Adrenal gland (tissue), 5 donors: ENCODE measurements around the gene P3H2.

Experiments used
- CTCF ChIP-seq, 6 experiments: fragments of 450-650 bp in 4 of 6; fragments of 200-600 bp in 2 of 6; sonication (generic) in 1 of 6; IDR thresholded peaks; 1 replicate in 5 of 6; 2 replicates in 1 of 6; pipeline versions ENCODE4 v1.5.1 to v1.8.0; 2016 to 2021; ENCODE audit warnings: antibody characterized with exemption in 6 of 6, mild to moderate bottlenecking in 2 of 6, moderate library complexity in 1 of 6
- POLR2A ChIP-seq, 2 donors: fragments of 450-650 bp; IDR thresholded peaks; one replicate each; pipeline ENCODE4 v1.6.1; 2017; ENCODE audit warnings: antibody characterized with exemption in 2 of 2, mild to moderate bottlenecking in 2 of 2, moderate library complexity in 1 of 2
- donor health status: DM: no; HTN: no; CAD: no.

DNA sequence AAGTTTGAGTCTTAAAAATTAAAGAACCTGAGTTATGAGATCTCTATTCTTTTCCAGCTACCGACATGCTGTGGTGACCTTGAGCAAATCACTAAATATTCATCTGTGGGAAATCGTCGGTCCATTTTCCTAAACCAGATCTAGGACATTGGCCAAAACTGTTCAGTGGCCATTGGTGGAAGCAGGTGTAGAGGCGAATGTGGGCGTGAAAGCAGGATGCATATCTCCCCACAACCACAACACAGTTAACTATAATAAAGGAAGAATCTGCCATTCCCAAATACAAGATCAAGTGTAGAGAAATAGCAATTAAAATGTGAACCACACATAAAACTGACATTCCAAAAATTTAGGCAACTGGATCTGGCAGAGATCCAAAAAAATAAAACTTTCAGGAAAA, 129.9 kb downstream of the P3H2 start:
- no peak for TF ChIP-seq CTCF (IDR thresholded peaks at IDR 0.05)
- no peak for TF ChIP-seq POLR2A (IDR thresholded peaks at IDR 0.05)
